AG10803 (cell line): ENCODE data around the gene POLA2.

Experiments
- DNase-seq: peaks from one replicate; pipeline ENCODE4 v3.0.0; 2010; ENCODE audit warnings: low read depth
- H3K4me3 ChIP-seq: 2 replicates; pipeline ENCODE4 v1.5.1; 2011; ENCODE audit warnings: mild to moderate bottlenecking, low read length, control low read depth
- CTCF ChIP-seq: conservative IDR thresholded peaks from 2 replicates; pipeline ENCODE4 v1.5.1; 2011; ENCODE audit warnings: mild to moderate bottlenecking, low read length, control low read depth, inconsistent platforms

Gene POLA2

GRCh38 chr11:65275906-65276305, 14.1 kb downstream of the POLA2 start:
- no peak for DNase-seq
- TF ChIP-seq CTCF = no peak
- no peak overlapping the region for H3K4me3 ChIP-seq

- no peak for TF ChIP-seq CTCF
- no peak overlapping the region for H3K4me3 ChIP-seq
- DNase-seq = no peak
Measured at GRCh38 chr11:65277631-65278277, 16.0 kb downstream of the POLA2 start.

- peak; percentile 69 for DNase-seq
- no peak for TF ChIP-seq CTCF
- no peak overlapping the region for H3K4me3 ChIP-seq
Measured at GRCh38 chr11:65278356-65278755, 16.6 kb downstream of the POLA2 start.

- TF ChIP-seq CTCF = no peak
- H3K4me3 ChIP-seq = no peak overlapping the region
- no peak for DNase-seq
Measured at GRCh38 chr11:65279279-65279678, 17.5 kb downstream of the POLA2 start.

- DNase-seq = peak; percentile 95
Measured at GRCh38 chr11:65279741-65280440, 18.1 kb downstream of the POLA2 start.

GRCh38 chr11:65280646-65281045, 18.9 kb downstream of the POLA2 start:
- DNase-seq = no peak
- H3K4me3 ChIP-seq = no peak overlapping the region
- no peak for TF ChIP-seq CTCF

More at GRCh38 chr11:65279741-65280440, 18.1 kb downstream of the POLA2 start:
- H3K4me3 ChIP-seq = no peak overlapping the region
- no peak for TF ChIP-seq CTCF

GRCh38 chr11:65286686-65287085, 24.9 kb downstream of the POLA2 start:
- no peak for TF ChIP-seq CTCF
- no peak overlapping the region for H3K4me3 ChIP-seq
- no peak for DNase-seq
